NCI-H1417 (cell line): ENCODE data around the gene ETS2.

ENCODE experiments used
- DNase-seq, 3 experiments: peaks; one replicate each; lab custom pipeline; 2025; lab: John Stamatoyannopoulos, UW

The ETS2 gene

DNA sequence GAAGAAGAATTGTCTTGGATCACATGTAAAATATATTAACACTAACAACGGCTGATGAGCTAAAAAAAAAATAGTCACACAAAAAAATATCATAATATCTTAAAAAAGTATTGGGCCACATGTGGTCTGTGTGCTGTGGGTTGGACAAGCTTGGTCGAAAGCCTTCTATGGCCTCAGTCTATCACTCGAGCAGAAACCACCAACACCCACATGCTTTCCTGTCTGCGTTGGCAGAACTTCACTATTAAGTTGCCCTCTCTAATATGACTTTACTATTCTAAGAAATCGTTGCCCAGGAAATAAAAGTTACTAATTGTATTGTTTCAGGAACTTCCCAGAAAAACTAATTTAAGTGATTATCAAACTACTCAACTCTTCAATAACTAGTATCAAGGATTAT, 28.2 kb upstream of the ETS2 start:
- no peak for DNase-seq

DNA sequence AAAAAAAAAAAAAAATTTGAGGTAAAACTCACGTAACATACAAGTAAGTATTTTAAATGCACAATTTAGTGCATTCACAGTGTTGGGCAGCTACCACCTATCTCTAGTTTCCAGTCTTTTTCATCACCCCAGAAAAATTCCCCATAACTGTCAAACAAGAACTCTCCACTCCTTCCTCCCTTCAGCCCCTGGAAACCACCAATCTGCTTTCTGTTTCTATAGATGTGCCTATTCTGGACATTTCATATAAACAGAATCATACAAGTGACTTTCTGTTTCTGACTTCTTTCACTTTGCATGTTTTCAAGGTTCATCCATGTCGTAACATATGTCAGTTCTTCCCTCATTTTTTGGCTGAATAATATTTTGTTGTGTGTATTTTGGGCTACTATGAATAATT, 24.9 kb upstream of the ETS2 start:
- no peak for DNase-seq

DNA sequence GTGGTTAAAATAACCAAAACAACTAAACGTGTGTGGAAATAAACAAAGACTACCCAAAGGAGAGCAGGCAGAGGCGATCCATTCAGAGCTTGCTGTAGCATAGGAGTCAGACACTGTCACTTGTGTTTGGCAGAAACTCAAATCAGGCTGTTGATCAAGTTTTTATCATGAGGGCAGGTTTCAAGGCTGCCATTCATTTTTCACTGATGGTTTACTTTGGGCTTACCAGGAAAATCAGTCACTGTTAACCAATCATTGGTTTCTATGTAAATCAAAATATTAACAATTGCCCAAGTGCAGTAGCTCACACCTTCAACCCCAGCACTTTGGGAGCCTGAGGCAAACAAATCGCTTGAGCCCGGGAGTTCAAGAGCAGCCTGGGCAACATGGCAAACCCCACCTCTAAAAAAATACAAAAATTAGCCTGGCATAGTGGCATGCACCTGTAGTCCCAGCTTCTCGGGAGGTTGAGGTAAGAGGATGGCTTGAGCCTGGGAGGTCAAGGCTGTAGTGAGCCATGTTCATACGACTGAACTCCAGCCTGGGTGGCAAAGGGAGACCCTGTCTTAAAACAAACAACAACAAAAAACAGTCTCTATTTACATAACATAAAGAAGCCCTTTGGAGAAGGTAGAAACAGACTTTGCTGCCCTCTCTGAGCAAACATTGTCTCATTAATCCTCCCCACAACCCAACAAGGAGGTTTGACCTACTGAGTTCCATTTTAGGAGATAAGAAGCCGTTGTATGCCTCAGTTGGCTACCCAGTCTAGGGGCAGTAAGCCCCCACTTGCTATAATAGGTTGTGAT, 21.1 kb upstream of the ETS2 start:
- no peak for DNase-seq

GRCh38 chr21:38785483-38785882, 20.2 kb upstream of the ETS2 start:
- no peak for DNase-seq

DNA sequence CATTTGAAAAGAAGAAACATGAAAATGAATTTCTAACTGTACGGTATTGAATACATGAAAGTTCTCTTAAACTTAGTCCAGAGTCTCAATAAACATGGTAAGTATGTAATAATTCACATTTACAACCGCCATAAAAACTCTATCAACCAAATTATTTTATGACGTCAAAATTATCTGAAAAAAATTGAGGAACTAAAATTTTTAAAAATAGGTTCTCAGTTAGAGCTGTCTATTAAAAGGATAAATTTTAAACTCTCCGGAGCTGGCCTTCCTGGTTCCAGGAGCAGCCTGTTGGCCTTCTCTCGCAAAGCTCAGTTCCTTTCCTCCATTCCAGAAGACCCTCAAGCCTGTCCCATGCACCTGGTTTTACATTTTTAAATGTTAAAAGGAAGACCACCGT, 18.7 kb upstream of the ETS2 start:
- DNase-seq: no peak

DNA sequence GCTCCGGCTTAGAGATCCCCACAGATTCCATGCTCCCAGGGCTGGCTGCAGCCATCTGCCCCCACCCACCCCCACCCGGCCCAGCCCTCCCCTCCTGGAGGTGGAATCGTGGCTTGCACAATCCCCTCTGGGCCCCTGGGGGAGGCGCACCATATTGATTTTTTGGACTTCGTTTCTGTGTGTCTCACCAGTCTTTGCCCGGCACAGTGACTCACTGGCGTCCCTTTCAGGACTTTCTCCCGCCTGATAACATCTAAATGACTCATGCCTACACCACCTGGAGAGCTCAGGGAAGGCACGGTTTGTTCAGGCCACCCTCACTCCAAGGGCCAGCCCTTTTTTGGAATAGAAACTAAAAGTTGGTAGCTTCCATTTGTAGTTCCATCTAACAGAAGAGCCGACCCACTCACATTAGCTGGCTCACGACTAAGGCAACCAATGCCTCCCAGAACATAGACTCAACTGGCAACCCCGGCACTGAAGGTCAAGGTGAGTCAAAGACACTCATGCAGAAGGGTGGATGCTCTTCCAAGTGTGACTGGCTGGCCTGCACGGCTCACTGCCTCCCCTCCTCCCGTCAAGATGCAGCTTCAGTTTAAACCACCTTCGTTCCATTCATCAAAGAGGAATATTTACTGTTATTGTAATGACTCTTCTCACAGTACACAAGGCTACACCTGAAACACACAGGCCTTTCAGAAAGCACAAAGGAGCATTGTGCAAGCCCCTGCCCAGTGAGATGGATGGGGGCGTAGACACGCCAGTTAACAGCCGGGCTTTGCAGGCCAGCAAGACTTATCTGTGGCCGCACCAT, 18.1 kb upstream of the ETS2 start:
- no peak for DNase-seq

- DNase-seq: no peak
Observed at GRCh38 chr21:38788275-38788905, 17.3 kb upstream of the ETS2 start.

DNA sequence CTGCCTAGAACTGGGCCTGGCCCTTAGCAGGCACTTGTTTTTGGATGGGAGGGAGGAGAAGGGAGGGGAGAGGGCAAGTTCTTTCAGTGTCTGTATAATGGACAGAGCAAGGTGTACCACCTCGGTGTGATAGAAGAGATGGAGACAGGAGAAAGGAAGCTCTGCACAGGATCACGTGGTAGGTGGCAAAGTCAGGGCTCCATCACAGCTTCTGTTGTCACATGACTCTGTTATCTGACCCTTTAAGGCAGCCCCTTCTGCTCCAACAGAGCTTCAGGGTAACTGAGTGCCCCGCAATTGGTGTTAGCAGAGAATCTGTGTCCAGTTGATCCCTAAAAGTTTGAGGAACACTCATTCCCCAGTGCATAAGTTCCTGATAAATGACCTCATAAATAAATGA, 16.5 kb upstream of the ETS2 start:
- no peak for DNase-seq

- DNase-seq: no peak
Observed at GRCh38 chr21:38790059-38790458, 15.7 kb upstream of the ETS2 start.

GRCh38 chr21:38790961-38791360, 14.8 kb upstream of the ETS2 start:
- no peak for DNase-seq

DNA sequence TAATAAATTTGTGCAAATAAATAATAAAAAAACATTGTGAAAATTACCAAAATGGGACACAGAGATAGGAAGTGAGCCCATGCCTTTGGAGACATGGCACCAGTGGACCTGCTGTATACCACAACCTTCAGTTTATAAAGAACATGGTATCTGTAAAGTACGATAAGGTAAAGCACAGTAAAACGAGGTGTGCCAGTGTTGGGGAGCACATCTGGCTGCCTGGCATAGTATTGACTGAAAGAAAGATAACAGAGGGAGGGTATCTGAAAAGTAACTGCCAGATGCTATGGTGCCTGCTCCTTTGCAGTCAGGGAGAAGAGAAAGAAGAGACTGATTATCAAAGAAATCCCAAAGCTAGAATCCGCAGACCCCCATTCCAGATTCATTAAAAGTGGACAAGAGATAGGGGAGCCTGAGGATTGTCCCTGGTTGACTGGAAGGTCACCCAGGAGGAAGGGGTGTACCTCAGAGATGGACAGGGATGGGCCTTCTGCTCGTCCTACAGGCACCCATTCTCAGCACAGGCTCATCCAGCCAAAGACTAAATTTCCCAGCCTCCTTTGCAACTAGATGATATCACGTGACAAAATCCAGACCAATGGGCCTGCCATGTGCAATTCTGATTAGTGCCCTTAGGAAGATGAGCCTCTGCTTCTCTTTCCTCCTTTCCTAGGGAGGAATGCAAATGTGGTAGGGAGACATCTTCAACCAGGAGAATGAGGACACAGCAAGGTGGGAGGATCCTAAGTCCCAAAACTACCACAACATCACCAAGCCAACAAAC, 12.9 kb upstream of the ETS2 start:
- no peak for DNase-seq

DNA sequence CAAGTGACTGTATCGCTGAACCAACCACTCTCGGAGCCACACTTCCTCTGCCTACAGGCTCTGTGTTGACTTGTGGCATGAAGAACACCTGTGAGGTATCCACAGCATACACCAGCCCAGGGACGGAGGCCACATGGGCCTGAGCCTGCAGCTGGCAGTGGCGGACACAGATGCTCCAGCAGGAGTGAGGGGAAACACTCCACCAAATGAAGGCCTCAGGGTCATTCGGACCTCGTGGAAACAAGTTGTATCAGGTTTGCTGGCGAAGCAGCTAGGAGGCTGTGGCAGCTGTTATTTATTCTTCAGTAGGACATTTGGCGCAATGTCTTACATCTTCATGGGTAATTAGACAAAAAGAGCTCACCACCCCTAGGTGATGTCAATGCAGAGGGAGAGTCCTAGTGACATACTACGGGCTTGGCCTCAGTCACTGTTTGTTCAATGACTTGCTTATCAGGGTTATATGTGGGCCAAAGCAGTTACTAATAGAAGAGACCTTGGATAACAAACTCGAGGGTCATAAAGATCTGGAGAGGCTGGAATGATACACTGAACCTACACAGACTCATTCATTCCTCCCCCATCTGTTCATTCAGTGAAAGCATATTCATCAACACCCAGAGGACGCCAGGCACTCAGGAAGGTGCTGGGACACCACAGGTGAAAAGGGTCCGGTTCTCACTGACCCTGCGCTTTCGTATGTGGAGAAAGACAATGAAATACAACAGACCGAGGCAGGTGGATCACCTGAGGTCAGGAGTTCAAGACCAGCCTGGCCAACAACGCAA, 11.6 kb upstream of the ETS2 start:
- no peak for DNase-seq

DNA sequence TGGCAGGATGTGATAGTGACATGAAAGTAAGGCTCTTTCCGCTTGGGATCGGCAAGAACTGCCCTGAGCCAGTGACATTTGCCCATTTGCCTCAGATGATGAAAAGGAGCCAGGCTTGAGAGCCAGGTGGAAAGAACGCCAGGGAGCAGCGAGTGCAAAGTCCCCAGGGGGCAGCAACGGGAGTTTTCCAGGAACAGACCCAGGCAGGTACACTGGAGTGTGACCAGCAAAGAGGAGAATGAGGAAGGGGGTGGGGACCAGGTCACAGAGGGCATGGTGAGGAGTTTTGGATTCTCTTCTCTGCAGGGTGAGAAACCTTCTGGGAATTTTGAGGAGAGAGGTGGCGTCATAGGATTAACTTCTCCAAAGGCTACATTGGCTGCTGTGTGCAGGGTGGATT, 10.8 kb upstream of the ETS2 start:
- peak in 1 of 3 experiments; percentile 24 for DNase-seq

DNA sequence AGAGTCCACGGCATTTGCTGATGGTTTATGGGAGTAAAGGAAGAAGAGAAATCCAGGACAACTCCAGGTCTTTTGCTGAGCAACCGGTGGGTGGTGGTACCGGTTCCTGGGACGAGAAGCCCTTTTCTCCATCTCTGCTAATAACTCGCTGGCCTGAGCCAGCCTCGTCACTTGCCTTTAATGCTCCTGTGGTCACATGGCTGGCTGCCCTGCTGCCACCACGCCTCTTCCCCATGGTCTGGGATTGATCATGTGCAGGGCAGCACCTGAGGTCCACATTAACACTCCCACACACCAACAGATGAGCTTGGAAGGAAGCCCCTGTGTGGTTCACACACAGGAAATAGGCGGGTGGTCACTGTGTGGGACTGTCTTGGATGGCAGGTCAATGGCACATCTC, 10.3 kb upstream of the ETS2 start:
- no peak for DNase-seq

DNA sequence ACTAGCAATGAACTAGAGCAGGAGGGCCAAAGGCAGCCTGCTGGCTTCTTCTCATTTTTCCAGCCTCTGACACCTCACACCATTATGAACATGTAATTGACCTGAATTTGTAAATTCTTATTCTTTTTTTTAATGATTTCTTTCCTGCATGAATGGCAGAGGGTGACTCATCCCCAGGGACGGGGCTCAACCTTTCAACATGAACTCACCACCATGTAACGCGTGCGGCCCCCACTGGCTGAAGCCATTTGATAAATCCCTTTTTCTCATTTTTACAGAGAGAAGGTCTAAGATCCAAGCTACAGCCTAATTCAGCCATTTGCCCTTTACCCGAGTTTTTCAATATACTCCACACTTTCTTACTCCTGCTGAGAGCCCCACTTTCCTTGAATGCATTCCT, 9.3 kb upstream of the ETS2 start:
- DNase-seq: no peak

DNA sequence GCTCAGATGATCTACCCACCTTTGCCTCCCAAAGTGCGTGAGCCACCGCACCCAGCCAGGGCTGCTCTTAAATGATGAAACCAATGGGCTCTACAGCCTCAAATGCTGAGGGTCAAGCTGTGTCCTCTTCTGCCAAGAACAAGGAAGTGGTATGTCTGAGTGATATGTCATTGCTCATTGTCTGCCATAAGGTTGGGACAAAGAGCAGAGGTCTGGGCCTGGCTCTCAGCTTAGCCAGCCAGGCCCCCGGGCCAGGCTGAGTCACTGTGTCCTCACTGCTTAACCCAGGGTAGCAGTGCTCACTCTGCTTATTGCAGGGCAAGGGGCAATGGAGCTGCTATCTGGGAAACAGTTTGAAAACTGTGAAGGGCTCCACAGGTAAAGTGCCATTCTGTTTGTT, 8.3 kb upstream of the ETS2 start:
- no peak for DNase-seq

DNA sequence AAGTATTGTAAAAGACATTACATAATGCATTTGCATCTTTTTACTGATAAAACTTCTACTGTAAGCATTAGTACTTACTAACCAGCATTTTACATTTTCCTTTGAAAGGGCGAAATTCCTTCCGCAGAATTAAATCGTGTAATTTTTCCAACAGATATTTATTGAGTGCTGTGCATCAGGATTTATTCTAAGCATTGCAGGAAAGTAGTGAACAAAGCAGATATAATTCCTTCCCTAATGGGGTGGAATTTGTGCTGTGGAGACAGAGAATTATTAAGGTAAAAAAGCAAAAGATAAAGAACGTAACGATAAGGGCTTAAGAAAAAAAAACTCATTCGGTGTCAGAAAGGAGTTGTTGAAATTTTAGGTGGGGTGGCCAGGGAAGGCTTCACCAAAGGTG, 7.6 kb upstream of the ETS2 start:
- DNase-seq: no peak

- peak in 1 of 3 experiments; percentile 16 for DNase-seq
Observed at GRCh38 chr21:38798481-38798882, 7.2 kb upstream of the ETS2 start.

DNA sequence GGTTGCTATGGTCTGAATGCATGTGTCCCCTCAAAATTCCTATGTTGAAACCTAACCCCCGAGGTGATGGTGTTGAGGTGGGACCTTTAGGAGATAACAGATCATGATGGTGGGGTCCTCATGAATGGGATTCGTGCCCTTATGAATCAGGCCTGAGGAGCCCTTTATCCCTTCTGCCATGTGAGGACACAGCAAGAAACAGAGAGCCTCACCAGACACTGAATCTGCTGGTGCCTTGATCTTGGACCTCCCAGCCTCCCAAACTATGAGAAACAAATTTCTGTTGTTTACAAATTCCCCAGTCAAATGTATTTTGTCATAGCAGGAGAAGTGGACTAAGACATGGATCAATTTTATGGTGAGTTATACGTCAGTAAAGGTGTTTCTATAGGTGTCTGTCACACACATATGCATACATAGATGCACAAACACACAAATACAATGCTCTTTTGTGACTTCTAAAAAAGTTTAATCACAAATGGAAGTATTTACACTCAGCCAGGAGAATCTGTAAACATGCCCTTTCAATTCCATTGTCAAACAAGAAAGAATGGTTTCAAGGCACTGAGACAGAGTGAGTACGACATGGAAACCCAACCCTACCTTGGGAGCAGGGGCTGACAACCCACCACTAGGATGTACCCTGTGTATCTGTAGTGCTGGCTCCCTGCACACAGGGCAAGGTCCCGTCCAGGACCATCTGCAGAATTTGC, 5.5 kb upstream of the ETS2 start:
- no peak for DNase-seq

DNA sequence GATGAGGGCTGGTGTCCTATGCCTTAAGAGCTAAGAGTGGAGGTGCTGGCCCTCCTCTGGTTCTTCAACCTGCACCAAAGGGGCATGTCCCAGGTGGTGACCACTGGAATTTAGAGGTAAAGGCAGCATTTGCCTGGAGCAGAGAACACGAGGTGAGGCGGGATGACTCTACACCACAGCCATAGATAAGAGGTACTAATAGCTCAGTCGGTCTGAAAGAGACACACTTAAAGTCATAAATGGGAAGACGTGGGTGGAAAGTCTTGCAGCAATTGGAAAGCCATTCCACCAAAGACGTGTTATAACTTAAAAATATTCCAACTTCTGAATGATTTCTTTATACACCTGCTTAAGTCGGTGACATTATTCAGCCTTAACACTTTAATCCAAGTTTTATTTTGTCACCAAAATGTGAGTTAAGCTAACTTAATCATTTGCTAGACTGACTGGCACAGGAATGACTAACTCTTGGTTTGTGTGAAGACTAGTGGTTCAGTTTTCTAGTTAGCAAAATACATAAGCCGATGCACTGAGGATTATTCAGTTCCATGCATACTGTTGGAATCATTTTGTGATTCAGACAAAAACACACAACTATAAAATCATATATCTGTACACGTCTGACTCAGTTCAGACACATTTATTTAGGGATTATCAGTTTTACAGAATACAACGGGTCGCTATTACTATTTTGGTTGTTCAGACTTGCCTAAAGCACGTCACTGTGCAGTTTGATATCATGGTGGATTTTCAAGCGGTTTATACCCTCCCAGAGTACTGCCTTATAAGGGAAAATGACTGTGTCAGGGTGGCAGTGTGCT, 4.6 kb upstream of the ETS2 start:
- DNase-seq: no peak
